GM10248 (cell line): ENCODE data around the gene TM4SF4.

Source experiments
- CTCF ChIA-PET: fragments of 300-600 bp; sonication (Branson Sonifier 250); formaldehyde crosslinking; extraction: SDS; loops from one replicate; lab custom pipeline; 2021; ENCODE audit warnings: antibody characterized with exemption; lab: Yijun Ruan, JAX
- POLR2A ChIA-PET: fragments of 350-650 bp; sonication (Branson Sonifier 250); formaldehyde crosslinking; extraction: SDS; loops from one replicate; lab custom pipeline; 2020; ENCODE audit warnings: antibody characterized with exemption; lab: Yijun Ruan, JAX
- DNase-seq: peaks from one replicate; pipeline ENCODE4 v3.0.0; 2012; ENCODE audit errors: extremely low spot score
- TF ChIP-seq, protein P1 (sequence below): IDR thresholded peaks from 2 replicates; pipeline ENCODE4 v1.5.1; 2012; ENCODE audit warnings: mild to moderate bottlenecking, low read depth; ENCODE audit errors: extremely low read depth, missing control alignments, control extremely low read depth

Gene TM4SF4

DNA sequence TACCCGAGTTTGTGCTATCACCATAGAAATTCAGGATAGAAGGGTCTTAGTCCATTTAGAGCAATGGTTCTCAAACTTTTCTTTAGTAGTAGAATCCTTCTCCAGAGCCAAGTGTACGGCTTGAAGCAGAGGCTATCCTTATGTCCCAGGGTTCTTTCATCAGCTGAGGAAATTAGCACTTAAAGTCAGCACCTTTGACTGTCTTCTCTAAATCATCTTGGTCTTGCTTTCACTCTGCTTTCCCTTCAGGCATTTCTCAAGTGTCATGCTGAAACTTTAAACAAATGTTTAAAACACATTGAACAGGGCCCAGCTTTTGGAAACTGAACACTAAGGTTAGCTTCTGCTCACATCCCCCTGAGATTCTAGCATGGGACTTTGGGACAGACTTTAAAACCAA is 78.2 kb downstream of the TM4SF4 start:
- DNase-seq = no peak
- CTCF ChIA-PET = interaction anchor here (1.9 kb wide), 1 partner anchor 16 kb away, joined by 8 read pairs; no protein-coding TSS in a partner anchor
- POLR2A ChIA-PET = no interaction called here
- TF ChIP-seq, protein P1, sequence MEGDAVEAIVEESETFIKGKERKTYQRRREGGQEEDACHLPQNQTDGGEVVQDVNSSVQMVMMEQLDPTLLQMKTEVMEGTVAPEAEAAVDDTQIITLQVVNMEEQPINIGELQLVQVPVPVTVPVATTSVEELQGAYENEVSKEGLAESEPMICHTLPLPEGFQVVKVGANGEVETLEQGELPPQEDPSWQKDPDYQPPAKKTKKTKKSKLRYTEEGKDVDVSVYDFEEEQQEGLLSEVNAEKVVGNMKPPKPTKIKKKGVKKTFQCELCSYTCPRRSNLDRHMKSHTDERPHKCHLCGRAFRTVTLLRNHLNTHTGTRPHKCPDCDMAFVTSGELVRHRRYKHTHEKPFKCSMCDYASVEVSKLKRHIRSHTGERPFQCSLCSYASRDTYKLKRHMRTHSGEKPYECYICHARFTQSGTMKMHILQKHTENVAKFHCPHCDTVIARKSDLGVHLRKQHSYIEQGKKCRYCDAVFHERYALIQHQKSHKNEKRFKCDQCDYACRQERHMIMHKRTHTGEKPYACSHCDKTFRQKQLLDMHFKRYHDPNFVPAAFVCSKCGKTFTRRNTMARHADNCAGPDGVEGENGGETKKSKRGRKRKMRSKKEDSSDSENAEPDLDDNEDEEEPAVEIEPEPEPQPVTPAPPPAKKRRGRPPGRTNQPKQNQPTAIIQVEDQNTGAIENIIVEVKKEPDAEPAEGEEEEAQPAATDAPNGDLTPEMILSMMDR = no peak
